HTERT RPE-1 (cell line): ENCODE data around the gene IMMP2L.
"Not testable (repeated sequence)": the region's sequence is repeated elsewhere in the genome, so short reads cannot be mapped to it uniquely, and the experiment has no call there.

Experiments used
- in situ Hi-C: fragments of 300-500 bp; cut with MboI; formaldehyde crosslinking; loops from 4 replicates; pipeline ENCODE4 v1.14.3; 2020; ENCODE audit warnings: low sequenced_read_pairs

IMMP2L gene

DNA sequence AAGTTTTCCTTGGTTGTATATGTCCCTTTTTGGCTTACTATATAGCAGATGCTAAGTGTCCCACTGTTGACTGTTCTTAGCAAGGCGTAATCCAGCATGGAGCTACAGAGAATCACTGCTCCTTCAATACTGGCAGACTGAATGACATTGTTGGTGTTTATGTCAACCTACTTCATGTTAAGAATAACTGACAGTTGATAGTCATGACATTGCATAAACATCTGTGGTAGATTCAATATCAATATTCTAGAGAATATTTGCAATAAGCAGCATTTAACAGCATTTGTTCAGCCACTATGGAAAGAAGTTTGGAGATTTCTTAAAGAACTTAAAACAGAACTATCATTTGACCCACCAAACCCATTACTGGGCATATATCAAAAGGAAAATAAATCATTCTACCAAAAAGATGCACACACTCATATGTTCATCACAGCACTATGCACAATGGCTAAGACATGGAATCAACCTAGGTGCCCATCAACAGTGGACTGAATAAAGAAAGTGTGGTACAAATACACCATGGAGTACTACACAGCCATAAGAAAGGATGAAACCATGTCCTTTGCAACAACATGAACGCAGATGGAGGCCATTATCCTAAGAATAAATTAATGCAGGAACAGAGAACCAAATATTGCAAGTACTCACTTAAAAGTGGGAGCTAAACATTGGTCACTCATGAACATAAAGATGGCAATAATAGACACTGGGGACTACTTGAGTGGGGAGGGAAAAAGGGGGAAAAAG lies 88.7 kb downstream of the IMMP2L start:
- in situ Hi-C loops, result no loop called here

DNA sequence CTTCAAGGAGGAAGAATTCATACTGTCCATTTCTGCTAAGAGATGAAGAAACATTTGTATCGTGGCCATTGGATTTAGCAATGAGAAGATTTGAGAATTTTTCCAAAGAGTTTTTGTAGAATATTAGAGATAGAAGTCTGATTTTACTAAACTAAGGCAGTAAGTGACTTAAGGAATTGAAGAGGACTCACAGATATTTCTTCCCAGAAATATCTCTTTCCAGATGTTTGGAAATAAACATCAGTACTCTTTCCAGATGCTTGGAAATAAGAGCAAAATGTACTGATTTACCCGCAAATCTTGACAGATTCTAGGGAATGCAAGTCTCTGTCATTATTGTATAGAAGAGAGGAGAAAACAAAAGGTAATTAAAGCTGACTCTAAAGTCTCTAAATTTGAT lies 91.3 kb downstream of the IMMP2L start:
- in situ Hi-C loops, result no loop called here

GRCh38 chr7:111469894-111470293 lies 92.4 kb downstream of the IMMP2L start:
- in situ Hi-C loops, result not testable (repeated sequence)

- in situ Hi-C loops, result not testable (repeated sequence)
Measured at GRCh38 chr7:111465774-111466173, 96.5 kb downstream of the IMMP2L start.

GRCh38 chr7:111460695-111461094 lies 101.6 kb downstream of the IMMP2L start:
- in situ Hi-C loops, result no loop called here

DNA sequence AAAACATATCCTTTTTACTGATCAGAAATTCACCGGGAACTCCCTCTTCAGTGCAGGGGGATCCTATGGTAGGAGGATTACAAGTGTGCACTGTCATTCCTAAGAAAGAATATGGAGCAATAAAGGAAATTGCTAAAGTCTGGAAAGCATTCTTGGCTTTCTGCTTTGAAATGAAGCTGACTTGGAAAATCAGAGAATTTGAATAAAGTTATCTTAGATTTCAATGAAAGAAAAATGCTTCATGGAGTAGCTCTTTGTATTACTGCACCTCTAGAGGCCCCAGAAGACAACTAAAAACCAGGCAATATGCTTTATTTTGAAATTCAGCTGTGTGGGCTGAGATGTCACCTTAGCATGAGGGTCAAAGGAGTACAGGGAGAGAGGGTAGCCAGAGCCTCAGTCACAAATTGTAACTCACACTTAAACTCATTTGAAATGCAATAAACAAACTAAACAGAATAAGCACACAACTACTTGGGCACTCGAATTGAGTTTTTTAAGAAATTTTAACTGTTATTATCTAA lies 102.5 kb downstream of the IMMP2L start:
- in situ Hi-C loops, result no loop called here

DNA sequence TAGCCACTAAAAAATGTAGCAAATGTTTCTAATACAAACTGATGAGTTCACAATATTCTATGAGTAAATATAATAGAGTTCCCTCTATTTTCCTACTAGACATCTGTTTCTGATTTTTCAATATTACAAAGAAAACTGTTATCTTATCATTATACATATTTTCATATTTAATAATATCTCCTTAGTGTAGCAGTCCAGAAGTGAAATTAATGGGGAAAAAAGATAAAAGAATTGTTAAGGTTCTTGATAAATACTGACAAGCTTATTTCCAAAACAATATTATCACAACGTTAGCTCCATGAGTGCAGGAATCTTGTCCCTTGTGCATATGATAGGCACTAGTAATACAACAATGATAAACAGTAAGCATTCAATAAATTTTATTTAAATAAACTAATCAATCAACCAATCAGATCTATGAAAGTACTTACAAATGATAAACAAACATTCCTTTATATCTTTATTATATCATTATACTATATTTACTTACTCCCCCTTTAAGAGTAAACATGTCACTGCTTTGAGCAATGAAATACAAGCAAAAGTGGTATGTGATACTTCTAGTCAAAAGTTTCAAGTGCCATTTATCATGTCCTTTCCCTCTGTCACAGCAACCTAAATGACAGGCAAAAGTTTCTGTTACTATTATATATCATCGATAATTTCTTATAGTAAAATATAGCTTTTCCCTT lies 103.1 kb downstream of the IMMP2L start:
- in situ Hi-C loops, result no loop called here

DNA sequence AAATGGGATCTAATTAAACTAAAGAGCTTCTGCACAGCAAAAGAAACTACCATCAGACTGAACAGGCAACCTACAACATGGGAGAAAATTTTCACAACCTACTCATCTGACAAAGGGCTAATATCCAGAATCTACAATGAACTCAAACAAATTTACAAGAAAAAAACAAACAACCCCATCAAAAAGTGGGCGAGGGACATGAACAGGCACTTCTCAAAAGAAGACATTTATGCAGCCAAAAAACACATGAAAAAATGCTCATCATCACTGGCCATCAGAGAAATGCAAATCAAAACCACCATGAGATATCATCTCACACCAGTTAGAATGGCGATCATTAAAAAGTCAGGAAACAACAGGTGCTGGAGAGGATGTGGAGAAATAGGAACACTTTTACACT lies 111.6 kb downstream of the IMMP2L start:
- in situ Hi-C loops, result not testable (repeated sequence)

DNA sequence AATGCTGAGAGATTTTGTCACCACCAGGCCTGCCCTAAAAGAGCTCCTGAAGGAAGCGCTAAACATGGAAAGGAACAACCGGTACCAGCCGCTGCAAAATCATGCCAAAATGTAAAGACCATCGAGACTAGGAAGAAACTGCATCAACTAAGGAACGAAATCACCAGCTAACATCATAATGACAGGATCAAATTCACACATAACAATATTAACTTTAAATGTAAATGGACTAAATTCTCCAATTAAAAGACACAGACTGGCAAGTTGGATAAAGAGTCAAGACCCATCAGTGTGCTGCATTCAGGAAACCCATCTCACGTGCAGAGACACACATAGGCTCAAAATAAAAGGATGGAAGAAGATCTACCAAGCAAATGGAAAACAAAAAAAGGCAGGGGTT lies 114.8 kb downstream of the IMMP2L start:
- in situ Hi-C loops, result not testable (repeated sequence)

- in situ Hi-C loops, result no loop called here
Measured at GRCh38 chr7:111439977-111440376, 122.3 kb downstream of the IMMP2L start.

DNA sequence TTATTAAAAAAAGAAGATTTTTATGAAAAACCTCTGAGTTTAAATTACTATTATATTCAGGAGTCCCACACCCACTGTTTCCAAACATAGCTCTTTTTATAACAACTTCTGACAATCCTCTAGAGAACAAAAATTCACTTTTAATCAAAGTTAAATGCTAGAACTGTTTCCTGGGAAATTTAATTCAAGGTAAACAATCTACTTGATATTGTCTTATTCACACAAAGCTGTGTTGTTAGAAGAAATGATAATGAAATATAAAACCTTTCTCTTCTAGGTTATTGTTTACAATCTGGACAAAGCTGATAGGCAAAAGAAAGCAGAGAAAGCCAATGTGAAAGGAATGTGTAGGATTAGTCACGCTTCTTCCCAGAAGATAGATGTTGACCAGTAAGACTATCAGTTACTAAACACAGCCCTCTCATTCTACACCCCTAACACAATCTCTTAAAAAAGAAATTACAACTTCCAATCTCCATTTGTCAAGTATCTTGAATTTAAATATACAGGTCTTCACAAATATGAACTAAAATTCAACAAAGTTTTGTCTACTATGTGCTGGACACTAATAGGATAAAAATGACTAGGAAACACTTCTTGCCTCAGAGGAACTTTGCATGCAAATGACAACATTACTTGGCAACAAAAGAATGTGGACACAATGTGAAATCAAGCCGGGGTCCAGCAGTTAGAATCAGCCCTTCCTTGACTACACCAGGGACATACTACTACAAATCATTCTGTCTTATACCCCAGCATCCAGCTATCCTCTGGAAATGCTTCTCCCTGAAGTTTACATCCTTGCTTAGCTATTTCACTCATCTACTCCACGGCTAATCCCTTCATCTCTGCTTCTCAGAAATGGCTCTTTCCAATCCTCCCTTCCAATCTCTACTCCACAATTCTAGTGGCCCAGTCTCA lies 123.7 kb downstream of the IMMP2L start:
- in situ Hi-C loops, result no loop called here

DNA sequence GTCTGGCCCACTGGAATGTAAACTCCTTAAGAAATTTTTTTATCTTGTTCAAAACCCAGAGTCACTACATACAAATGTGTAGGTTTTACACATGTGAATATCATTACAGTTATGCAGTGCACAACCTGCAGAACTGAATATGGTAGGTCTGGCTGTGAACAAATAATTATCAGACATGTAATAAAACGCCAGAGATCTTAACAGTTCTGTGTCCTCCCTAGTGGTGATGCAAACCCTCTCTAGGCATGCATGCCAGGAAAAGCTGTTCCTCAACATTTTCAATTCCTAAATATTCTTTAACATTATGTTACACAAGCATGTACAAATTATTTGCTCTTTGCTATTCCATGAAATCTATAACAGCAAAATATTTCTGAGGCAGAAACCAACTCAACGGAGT lies 124.6 kb downstream of the IMMP2L start:
- in situ Hi-C loops, result no loop called here

- in situ Hi-C loops, result no loop called here
Measured at GRCh38 chr7:111436608-111437007, 125.7 kb downstream of the IMMP2L start.

DNA sequence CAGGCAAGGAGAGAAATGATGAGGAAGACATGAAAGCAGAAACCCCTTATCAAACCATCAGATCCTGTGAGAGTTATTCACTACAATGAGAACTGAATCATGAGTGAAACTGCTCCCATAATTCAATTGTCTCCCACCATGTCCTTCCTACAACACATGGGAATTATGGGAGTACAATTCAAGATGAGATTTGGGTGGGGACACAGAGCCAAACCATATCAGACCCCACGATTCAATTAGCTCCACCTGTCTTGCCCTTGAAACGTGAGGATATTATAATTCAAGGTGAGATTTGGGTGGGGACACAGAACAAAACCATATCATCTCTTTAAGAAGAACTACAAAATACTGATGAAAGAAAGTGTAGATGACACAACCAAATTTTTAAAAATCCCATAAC lies 128.9 kb downstream of the IMMP2L start:
- in situ Hi-C loops, result no loop called here

DNA sequence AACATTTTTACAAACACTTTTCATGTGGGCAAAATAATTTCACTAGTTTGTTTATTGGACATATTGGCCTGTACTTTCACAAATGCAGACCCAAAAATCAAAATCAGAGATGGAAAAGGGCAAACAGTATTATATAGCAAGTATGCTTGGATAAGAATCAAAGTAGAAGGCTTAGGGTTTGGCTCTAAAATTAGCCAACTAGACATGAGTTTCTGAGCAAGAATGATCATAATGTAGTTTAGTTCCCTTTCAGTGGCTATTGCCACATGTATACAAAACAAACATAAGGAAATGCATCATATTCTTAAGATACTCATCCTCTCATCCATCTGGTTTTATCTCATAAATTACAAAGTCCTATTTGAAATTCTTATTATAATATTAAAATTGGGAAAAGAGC lies 132.5 kb downstream of the IMMP2L start:
- in situ Hi-C loops, result no loop called here

DNA sequence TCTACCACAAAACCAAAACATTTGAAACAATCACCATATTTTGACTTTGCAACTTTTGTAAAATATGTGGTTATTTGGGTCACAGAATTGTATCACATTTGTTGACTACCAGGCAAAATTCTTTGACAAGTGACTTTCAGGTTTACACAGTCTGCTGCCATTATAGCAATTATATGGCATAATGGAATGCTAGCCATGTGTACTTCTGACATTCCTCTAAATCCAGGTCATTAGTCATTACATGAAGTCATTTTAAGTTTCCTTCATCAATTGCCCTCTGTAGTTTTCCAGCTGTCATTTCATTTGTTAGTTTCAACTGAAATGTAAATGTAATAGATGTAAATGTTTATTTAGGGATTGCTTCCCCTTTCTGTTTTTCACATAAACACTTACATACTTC lies 137.5 kb downstream of the IMMP2L start:
- in situ Hi-C loops, result no loop called here

- in situ Hi-C loops, result no loop called here
Measured at GRCh38 chr7:111414374-111414773, 147.9 kb downstream of the IMMP2L start.

DNA sequence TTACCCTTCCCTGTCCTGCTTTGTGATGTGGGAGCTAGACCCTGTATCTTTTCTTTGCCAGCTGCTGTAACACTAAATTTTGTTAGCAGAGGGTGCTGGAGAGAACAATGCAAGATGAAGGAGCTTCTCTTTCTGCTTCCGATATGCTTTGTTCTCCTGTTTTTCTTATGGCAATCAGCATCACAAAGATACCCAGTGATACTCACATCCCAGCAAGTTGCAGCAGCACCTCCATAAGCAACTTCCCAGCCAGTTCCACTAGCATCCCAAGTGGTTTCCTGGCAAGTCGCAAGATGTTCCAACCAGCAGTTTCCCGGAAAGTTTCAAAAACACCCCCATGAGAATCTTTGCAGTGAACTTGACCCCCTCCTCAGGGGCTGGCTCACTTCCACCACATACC lies 148.6 kb downstream of the IMMP2L start:
- in situ Hi-C loops, result no loop called here

GRCh38 chr7:111410899-111411298 lies 151.4 kb downstream of the IMMP2L start:
- in situ Hi-C loops, result no loop called here

GRCh38 chr7:111409714-111410422 lies 152.4 kb downstream of the IMMP2L start:
- in situ Hi-C loops, result no loop called here

- in situ Hi-C loops, result no loop called here
Measured at GRCh38 chr7:111408724-111409123, 153.6 kb downstream of the IMMP2L start.
